Hepatocyte (in vitro differentiated cells): ENCODE measurements around the gene PRODH. TPM values are rescaled to one million over a fixed set of nuclear protein-coding genes. Genes with fewer than 3 reads are reported as not detected.

Source experiments
- DNase-seq: peaks from one replicate; pipeline ENCODE4 v3.0.0-alpha.2; 2016; ENCODE audit warnings: low spot score
- H2AFZ ChIP-seq: fragments of 200-600 bp; sonication (generic); 2 replicates; pipeline ENCODE4 v1.6.0; 2016; ENCODE audit warnings: antibody characterized with exemption, mild to moderate bottlenecking
- H3K27ac ChIP-seq: fragments of 200-600 bp; sonication (generic); 2 replicates; pipeline ENCODE4 v1.5.1; 2016; ENCODE audit warnings: mild to moderate bottlenecking
- H3K27me3 ChIP-seq: fragments of 200-600 bp; sonication (generic); 2 replicates; pipeline ENCODE4 v1.6.1; 2016
- H3K36me3 ChIP-seq: fragments of 200-600 bp; sonication (generic); replicated peaks from 2 replicates; pipeline ENCODE4 v1.5.1; 2016; ENCODE audit warnings: low read depth; ENCODE audit not compliant: insufficient read depth
- H3K4me1 ChIP-seq: fragments of 200-600 bp; sonication (generic); 2 replicates; pipeline ENCODE4 v1.5.1; 2016; ENCODE audit warnings: mild to moderate bottlenecking, moderate library complexity; ENCODE audit not compliant: insufficient read depth
- H3K4me2 ChIP-seq: fragments of 200-600 bp; sonication (generic); 2 replicates; pipeline ENCODE4 v1.6.0; 2016
- H3K4me3 ChIP-seq: fragments of 200-600 bp; sonication (generic); 2 replicates; pipeline ENCODE4 v1.5.1; 2016; ENCODE audit warnings: mild to moderate bottlenecking
- H3K79me2 ChIP-seq: fragments of 200-600 bp; sonication (generic); 2 replicates; pipeline ENCODE4 v1.6.0; 2017; ENCODE audit warnings: mild to moderate bottlenecking
- H3K9me2 ChIP-seq: fragments of 200-600 bp; sonication (generic); replicated peaks from 2 replicates; pipeline ENCODE4 v1.6.0; 2017; ENCODE audit warnings: mild to moderate bottlenecking; ENCODE audit not compliant: insufficient read depth
- H3K9me3 ChIP-seq: fragments of 200-600 bp; sonication (generic); 2 replicates; pipeline ENCODE4 v1.5.1; 2016; ENCODE audit warnings: low read depth, mild to moderate bottlenecking
- H4K20me1 ChIP-seq: fragments of 200-600 bp; sonication (generic); 2 replicates; pipeline ENCODE4 v1.6.0; 2016; ENCODE audit warnings: mild to moderate bottlenecking; ENCODE audit not compliant: insufficient read depth, poor library complexity, severe bottlenecking
- CTCF ChIP-seq: fragments of 200-600 bp; sonication (generic); IDR thresholded peaks from 2 replicates; pipeline ENCODE4 v1.5.1; 2016; ENCODE audit warnings: antibody characterized with exemption, mild to moderate bottlenecking; ENCODE audit not compliant: poor library complexity
- EZH2 ChIP-seq: fragments of 200-600 bp; sonication (generic); IDR thresholded peaks from 2 replicates; pipeline ENCODE4 v1.6.1; 2016; ENCODE audit warnings: antibody characterized with exemption, mild to moderate bottlenecking, borderline replicate concordance
- EZH2phosphoT487 ChIP-seq: fragments of 200-600 bp; sonication (generic); IDR thresholded peaks from one replicate; pipeline ENCODE4 v1.6.1; 2018; ENCODE audit warnings: antibody characterized with exemption, mild to moderate bottlenecking, low read depth, moderate library complexity; ENCODE audit not compliant: unreplicated experiment, severe bottlenecking
- WGBS: methylation state at CpG from one replicate; pipeline ENCODE4 v1.1.6; 2016; ENCODE audit warnings: low lambda C conversion rate; ENCODE audit errors: missing lambda C conversion rate; 5-methylcytosine and 5-hydroxymethylcytosine counted together
- polyA plus RNA-seq: library from polyadenylated mRNA; unstranded; fragments of >200 nt; fragmentation: Nextera tagmentation; extraction: Ambion mirVana; gene quantifications from 2 replicates; pipeline ENCODE4 v1.2.1, GENCODE V29; 2016
- total RNA-seq: library from RNA; depleted of rRNA; stranded (reverse); fragments of >200 nt; gene quantifications from 2 replicates; pipeline ENCODE4 v1.2.3, GENCODE V29; 2014

Gene PRODH
- total and polyA plus RNA-seq, 2 experiments from 2014 or later: 27.2 to 27.9 TPM

- Histone ChIP-seq H3K9me2 (no peaks in the 10 kb centered on the region), H4K20me1 (no peaks in the 10 kb centered on the region), H3K79me2 (no peaks in the 10 kb centered on the region), H3K4me3 (no peak overlapping the region), H3K27me3 (no peaks in the 10 kb centered on the region), H3K36me3 (no peaks in the 10 kb centered on the region), H3K27ac (no peak overlapping the region), H3K9me3 (no peaks in the 10 kb centered on the region), H2AFZ (no peak overlapping the region), H3K4me1 (no peaks in the 10 kb centered on the region), H3K4me2 (no peak overlapping the region)
- DNase-seq: no peak
- WGBS: no CpG with 5 or more reads among the region's 7 CpGs
- no peak for TF ChIP-seq EZH2
- TF ChIP-seq EZH2phosphoT487: no peak
- TF ChIP-seq CTCF: no peak
These were observed 2.2 kb downstream of the PRODH start for GRCh38 chr22:18933914-18934313.

GRCh38 chr22:18931905-18932652 is 4.0 kb downstream of the PRODH start:
- WGBS: no CpG with 5 or more reads among the region's 16 CpGs
- Histone ChIP-seq H3K79me2 (no peaks in the 10 kb centered on the region), H3K4me2 (no peak overlapping the region), H3K27me3 (no peaks in the 10 kb centered on the region), H3K4me3 (no peak overlapping the region), H3K4me1 (no peaks in the 10 kb centered on the region), H3K27ac (no peak overlapping the region), H3K9me2 (no peaks in the 10 kb centered on the region), H3K36me3 (no peaks in the 10 kb centered on the region), H3K9me3 (no peaks in the 10 kb centered on the region), H2AFZ (no peak overlapping the region), H4K20me1 (no peaks in the 10 kb centered on the region)
- TF ChIP-seq EZH2phosphoT487: no peak
- no peak for TF ChIP-seq CTCF
- no peak for TF ChIP-seq EZH2
- no peak for DNase-seq

GRCh38 chr22:18929459-18929858 is 6.6 kb downstream of the PRODH start:
- Histone ChIP-seq H3K79me2 (no peaks in the 10 kb centered on the region), H3K4me3 (no peak overlapping the region), H3K27me3 (no peaks in the 10 kb centered on the region), H3K4me2 (no peak overlapping the region), H2AFZ (no peak overlapping the region), H4K20me1 (no peaks in the 10 kb centered on the region), H3K4me1 (no peaks in the 10 kb centered on the region), H3K9me3 (no peaks in the 10 kb centered on the region), H3K36me3 (no peaks in the 10 kb centered on the region), H3K27ac (no peak overlapping the region), H3K9me2 (no peaks in the 10 kb centered on the region)
- DNase-seq: no peak
- WGBS: no CpG with 5 or more reads among the region's 5 CpGs
- no peak for TF ChIP-seq CTCF
- TF ChIP-seq EZH2: no peak
- no peak for TF ChIP-seq EZH2phosphoT487
